GM18870 (cell line): ENCODE measurements around the gene PRKCA.
"Not testable (repeated sequence)": the region's sequence is repeated elsewhere in the genome, so short reads cannot be mapped to it uniquely, and the experiment has no call there.

Source experiments
- ATAC-seq: cut with Tn5 transposase; IDR thresholded peaks from one replicate; pipeline ENCODE4 v1.9.1; 2021; ENCODE audit warnings: moderate library complexity; ENCODE audit not compliant: unreplicated experiment

The PRKCA gene

GRCh38 chr17:66724581-66725341 lies 422.3 kb downstream of the PRKCA start:
- no peak for ATAC-seq

GRCh38 chr17:66725438-66725837 lies 423.0 kb downstream of the PRKCA start:
- ATAC-seq = not testable (repeated sequence)

DNA sequence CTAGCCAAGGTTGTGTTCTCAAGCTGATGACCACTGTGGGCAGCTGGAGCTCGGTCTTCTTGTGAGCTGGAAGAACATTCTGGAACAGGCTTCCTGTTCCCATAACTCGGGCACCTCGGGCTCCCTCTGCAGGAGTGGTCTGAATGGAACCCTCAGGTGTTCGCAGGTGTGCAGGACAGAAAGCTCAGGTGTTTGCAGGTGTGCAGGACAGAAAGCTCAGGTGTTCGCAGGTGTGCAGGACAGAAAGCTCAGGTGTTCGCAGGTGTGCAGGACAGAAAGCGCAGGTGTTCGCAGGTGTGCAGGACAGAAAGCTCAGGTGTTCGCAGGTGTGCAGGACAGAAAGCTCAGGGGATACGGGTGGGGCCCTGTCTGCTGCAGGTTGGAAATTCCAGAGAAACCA lies 423.5 kb downstream of the PRKCA start:
- ATAC-seq = no peak

DNA sequence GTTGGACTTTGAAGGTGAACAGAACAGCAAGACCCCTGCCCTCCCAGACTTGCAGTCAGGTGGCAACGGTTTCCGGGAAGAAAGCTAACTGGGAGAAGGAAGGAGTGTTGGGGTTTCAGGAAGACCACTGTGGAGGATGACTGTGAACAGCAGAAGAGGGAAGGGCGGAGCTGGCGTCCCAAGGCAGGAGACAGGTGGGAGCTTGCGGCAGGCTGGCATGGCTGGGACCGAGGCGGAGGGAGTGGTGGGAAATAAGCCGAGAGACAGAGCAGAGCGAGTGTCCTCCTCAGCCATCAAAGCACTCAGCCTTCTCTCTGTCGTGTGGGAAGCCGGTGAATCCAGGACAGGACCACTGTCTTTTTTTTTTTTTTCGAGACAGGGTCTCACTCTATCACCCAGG lies 424.0 kb downstream of the PRKCA start:
- ATAC-seq = no peak

GRCh38 chr17:66726846-66727245 lies 424.4 kb downstream of the PRKCA start:
- ATAC-seq = no peak

GRCh38 chr17:66727634-66728570 lies 425.5 kb downstream of the PRKCA start:
- no peak for ATAC-seq

DNA sequence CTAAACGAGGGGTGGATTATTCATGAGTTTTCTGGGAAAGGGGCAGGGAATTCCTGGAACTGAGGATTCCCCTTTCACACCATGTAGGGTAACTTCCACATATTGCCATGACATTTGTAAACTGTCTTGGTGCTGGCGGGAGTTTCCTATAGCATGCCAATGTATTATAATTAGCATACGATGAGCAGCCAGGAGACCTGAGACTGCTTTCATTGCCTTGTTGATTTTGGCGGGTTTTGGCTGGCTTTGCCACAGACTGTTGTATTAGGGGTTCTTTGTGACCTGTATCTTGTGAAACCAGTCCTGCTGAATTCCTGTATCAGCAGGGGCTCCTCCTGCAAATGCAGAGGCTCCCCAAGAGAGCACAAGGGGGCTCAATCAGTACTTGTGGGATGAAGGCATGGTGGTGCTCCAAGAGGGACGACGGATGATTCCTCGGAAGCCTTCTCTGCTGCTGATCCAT lies 428.1 kb downstream of the PRKCA start:
- no peak for ATAC-seq

DNA sequence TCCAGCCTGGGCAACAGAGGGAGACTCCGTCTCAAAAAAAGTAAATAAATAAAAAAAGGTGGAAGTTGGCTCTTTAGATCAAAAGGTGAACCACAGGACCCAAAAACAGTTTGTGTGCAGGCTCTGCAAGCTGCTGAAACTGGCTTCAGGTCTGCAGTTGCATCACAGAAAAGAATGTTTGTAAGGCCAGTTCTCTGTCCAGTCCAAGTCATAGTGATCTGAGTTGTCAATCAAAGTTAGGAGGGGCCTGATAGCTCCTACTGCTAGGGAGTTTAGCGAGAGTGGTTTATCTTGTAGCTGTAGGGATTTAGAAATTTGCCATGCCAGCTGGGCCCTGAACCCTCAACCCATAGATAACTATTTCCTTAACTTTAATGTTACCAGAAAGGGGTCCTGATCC lies 431.3 kb downstream of the PRKCA start:
- no peak for ATAC-seq

DNA sequence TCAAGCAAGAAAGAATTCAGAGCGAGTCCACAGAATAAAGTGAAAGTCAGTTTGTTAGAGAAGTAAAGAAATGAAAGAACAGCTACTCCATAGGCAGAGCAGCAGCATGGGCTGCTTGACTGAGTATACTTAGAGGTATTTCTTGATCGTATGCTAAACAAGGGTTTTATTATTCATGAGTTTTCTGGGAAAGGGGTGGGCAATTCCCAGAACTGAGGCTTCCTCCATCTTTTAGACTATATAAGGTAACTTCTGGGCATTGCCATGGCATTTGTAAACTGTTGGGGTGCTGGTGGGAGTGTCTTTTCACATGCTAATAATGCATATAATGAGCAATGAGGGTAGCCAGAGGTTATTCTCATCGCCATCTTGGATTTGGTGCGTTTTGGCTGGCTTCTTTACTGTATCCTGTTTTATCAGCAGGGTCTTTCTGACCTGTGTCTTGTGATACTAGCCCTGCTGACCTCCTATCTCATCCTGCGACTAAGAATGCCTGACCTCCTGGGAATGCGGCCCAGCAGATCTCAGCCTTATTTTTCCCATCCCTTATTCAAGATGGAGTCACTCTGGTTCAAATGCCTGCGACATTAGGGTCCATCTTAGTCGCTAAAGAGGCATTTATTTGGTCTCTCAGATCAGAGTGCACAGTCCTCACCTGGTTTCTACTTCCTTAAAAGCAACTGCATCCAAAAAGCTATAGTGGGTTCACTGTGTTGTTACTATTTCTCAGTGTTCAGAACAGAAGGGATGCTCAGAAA lies 432.0 kb downstream of the PRKCA start:
- ATAC-seq = no peak

DNA sequence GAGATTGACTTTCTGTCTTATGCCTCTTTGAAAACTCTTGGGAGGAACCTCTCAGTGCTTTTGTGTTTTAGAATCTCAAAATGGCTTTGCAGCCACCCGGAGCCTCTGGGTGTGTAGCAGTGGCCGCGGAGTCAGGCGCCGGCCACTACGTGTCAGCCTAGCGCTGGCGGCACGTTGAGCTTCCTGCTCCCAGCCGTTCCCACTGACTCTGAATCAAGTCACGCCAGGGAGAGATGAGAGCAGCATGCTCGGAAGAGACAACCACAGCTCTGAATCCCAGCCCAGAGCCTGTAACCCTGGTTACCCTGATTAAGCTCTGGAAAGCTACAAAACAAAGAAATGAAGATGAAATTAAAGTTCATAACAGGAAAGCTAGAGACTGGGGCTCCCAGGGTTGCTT lies 435.1 kb downstream of the PRKCA start:
- no peak for ATAC-seq

DNA sequence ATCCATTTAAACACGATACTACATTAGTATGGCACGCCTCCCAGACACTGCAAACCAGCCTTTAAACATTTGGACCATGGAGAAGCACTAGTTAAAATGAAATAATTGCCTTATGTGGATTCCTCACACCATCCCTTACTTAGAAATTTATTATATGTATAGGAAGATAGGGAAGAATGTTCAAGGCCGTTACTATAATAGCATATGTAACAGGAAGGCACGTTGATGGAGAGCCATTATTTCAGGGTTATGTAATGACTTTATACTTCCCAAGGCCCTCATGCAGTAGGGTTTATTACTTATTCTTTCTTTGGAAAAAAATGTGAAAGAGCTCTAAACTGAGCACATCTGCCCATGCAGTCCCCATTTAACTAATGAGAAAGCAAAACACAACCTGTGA lies 435.9 kb downstream of the PRKCA start:
- ATAC-seq = no peak

GRCh38 chr17:66739553-66739952 lies 437.1 kb downstream of the PRKCA start:
- ATAC-seq = no peak

- ATAC-seq = no peak
Observed at GRCh38 chr17:66740226-66740625, 437.8 kb downstream of the PRKCA start.

GRCh38 chr17:66743511-66743910 lies 441.1 kb downstream of the PRKCA start:
- no peak for ATAC-seq

- ATAC-seq = no peak
Observed at GRCh38 chr17:66746736-66747135, 444.3 kb downstream of the PRKCA start.

DNA sequence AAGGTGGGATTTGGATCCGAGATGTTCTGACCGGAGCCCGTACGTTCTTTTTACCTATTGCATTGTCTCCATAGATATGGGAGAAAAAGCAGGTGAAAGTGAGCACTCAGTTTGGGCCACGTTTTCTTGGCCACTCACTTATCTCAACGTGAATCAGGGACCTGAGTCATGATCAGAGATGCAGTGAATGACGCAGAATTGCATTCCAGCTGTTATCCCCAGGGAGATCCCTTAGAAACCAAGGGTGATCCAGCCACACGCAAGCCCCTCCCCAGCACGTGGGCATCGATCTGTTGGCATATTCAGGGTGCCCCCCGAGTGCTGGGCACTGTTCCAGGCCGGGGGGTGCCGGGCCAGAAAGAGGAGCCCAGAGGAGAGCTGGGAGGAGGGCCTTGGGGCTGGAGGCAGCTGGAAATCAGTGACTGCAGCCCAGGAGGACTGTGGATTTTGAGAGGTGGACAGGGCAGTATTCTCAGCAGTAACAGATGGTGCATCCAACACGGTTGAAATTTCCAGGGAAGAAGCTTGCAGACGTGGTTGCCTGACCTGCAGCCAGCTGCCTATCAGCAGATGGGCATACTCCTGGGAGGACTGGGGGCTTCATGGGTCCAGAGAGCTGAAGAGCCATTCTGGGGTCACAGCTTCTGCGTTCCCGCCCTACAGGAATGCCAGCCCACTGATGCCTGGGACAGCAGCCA lies 445.3 kb downstream of the PRKCA start:
- no peak for ATAC-seq

- no peak for ATAC-seq
Observed at GRCh38 chr17:66748578-66748977, 446.2 kb downstream of the PRKCA start.

GRCh38 chr17:66749217-66749832 lies 446.9 kb downstream of the PRKCA start:
- ATAC-seq = no peak

DNA sequence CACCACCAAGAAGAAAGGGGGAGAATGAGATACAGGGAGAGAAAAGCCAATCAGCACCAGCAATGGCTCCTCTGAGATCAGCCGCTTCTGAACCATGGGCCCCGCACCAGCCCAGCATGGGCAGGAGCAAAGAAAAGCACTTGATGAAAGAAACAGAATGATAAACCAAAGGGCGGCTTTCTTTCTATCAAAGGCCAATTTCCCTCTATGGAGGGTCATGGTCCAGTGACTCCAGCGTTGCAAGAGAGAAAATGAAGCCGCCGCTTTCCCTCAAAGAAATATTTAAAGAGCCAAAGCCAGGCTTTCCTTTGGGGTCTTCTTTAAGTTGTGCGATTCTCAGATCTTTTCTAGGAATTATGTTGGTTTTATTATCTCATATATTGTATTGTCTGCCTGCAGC lies 447.7 kb downstream of the PRKCA start:
- no peak for ATAC-seq
